Psoas muscle (tissue), 8 donors: ENCODE measurements around the gene SLC25A22. TPM values are rescaled to one million over a fixed set of nuclear protein-coding genes. Genes with fewer than 3 reads are reported as not detected.

Source experiments
- ATAC-seq, 4 donors: fragments of 200-7000 bp; cut with Tn5 transposase; one replicate each; pipeline ENCODE4 v1.9.1; 2020; ENCODE audit warnings: moderate library complexity in 3 of 4, mild to moderate bottlenecking in 2 of 4
- DNase-seq, 2 donors: peaks; one replicate each; pipeline ENCODE4 v3.0.0-alpha.2; 2020
- H3K27ac ChIP-seq: fragments of 200-600 bp; one replicate; pipeline ENCODE4 v1.8.0; 2022
- H3K27me3 ChIP-seq, 3 donors: fragments of 200-600 bp in 1 of 3; one replicate each; pipeline versions ENCODE4 v1.6.1 to v1.8.0; 2013 to 2022; ENCODE audit warnings: low read length in 2 of 3, mild to moderate bottlenecking in 2 of 3, moderate library complexity in 1 of 3; ENCODE audit not compliant: insufficient read depth in 3 of 3
- H3K36me3 ChIP-seq, 2 donors: fragments of 200-600 bp in 1 of 2; one replicate each; pipeline versions ENCODE4 v1.6.1 to v1.8.0; 2013 to 2022; ENCODE audit warnings: low read depth in 1 of 2, mild to moderate bottlenecking in 1 of 2, moderate library complexity in 1 of 2; ENCODE audit not compliant: insufficient read depth in 1 of 2
- H3K4me1 ChIP-seq: fragments of 200-600 bp; one replicate; pipeline ENCODE4 v1.8.0; 2022
- H3K4me3 ChIP-seq: fragments of 200-600 bp; one replicate; pipeline ENCODE4 v1.8.0; 2022; ENCODE audit warnings: mild to moderate bottlenecking
- H3K9me3 ChIP-seq: fragments of 200-600 bp; one replicate; pipeline ENCODE4 v1.8.0; 2022
- WGBS, 3 donors: extraction: QIAGEN DNeasy Blood & Tissue Kit; methylation state at CpG; one replicate each; pipeline versions ENCODE4 v1.1.6 to v1.1.7; 2013; 5-methylcytosine and 5-hydroxymethylcytosine counted together
- intact Hi-C, 2 donors: fragments of 100-400 bp; cut with DNase I; formaldehyde crosslinking; loops; one replicate each; pipeline versions ENCODE4 v1.11.0 to v1.14.2; 2022
- polyA plus RNA-seq, 3 donors: library from polyadenylated mRNA; stranded (reverse); fragments of 200-250 nt; gene quantifications; one replicate each; pipeline ENCODE4 v1.2.3, GENCODE V29; 2013
- total RNA-seq, 4 donors: library from RNA; stranded (reverse); fragmentation: NEBNext Ultra II Directional in 2 of 4; extraction: Animal tissue kit (Norgen Biotek cat#: 25700) in 2 of 4; gene quantifications; one replicate each; pipeline versions ENCODE4 v1.2.1 to v1.2.4, GENCODE V29; 2021 to 2023
- TF ChIP-seq, protein P1 (sequence below): fragments of 200-600 bp; IDR thresholded peaks from one replicate; pipeline ENCODE4 v1.8.0; 2022; ENCODE audit warnings: antibody characterized with exemption
- donor health status: healthy with polysubstance abuse.
- donor health status: DM: no; HTN: no; CAD: no; lungs with moderate emphysema.
- donor health status: Bipolar disorder and iron deficiency.
- donor health status: healthy.
- donor health status: DM: yes; HTN: yes; CAD: no.
- donor health status: DM: no; HTN: no; CAD: no.
- donor health status: DM: no; HTN: no; CAD: no.
- donor health status: DM: yes; HTN: yes; CAD: no.

Gene SLC25A22
- total and polyA plus RNA-seq, 7 donors, result 0.49 to 4.3 (median 1.6) TPM

DNA sequence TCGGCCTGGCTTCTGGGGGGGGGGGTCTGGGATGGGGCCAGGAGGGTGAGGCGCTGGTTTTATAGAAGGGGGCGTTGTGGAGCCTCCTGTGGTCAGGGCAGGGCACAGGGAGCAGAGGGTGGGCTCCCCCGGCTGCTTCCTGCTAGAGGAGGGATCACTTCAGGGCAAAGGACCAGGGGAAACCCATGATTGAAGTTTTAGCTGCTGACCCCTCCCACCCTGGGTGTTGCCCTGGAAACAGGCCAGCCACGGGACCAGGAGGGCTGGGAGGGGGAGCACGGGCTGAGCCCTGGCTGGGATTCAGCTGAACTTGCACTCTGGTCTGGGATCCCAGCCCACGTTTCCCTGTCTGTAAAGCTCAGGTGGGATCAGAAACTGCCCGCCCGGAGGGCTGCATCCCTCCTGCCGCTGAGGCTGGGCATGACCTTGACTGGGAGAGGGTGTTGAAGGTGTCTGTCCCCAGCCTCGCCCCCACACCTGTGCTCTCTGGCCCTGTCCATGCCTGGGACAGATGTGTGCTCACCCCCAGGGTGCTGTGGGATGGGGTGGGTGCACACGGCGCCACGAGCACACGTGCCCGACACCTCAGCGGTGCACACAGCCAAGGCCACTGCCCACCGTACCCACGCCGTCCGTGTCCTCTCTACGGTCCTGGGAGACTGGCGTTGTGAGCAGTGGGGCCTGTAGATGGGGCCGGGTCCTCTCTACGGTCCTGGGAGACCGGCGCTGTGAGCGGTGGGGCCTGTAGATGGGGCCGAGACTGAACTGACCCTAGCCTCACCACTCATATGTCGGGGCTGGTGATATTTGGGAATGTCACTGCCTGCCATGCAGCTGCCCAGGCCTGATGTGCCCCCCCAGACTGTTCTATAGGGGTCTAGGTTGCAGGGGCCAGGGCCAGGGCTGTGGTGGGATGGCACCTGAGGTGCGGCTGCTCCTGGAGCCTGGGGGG lies 46.9 kb upstream of the SLC25A22 start:
- peak in 3 of 4 donors; percentile 7 to 35 (median 10) for ATAC-seq
- DNase-seq, result peak; percentile 90 to 96
- WGBS, 3 donors, result 32 to 37% (median 33%) methylated on average over 30 to 31 of the region's 31 CpGs
- H3K4me1 ChIP-seq, result peaks cover 39% of the 10 kb centered on the region
- peak overlapping the region; percentile 94 for H3K27ac ChIP-seq
- H3K4me3 ChIP-seq, result peak overlapping the region; percentile 93
- peaks cover 0 to 12% of the 10 kb centered on the region in 2 donors for H3K36me3 ChIP-seq
- TF ChIP-seq, protein P1, sequence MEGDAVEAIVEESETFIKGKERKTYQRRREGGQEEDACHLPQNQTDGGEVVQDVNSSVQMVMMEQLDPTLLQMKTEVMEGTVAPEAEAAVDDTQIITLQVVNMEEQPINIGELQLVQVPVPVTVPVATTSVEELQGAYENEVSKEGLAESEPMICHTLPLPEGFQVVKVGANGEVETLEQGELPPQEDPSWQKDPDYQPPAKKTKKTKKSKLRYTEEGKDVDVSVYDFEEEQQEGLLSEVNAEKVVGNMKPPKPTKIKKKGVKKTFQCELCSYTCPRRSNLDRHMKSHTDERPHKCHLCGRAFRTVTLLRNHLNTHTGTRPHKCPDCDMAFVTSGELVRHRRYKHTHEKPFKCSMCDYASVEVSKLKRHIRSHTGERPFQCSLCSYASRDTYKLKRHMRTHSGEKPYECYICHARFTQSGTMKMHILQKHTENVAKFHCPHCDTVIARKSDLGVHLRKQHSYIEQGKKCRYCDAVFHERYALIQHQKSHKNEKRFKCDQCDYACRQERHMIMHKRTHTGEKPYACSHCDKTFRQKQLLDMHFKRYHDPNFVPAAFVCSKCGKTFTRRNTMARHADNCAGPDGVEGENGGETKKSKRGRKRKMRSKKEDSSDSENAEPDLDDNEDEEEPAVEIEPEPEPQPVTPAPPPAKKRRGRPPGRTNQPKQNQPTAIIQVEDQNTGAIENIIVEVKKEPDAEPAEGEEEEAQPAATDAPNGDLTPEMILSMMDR, result no peak
- H3K9me3 ChIP-seq, result no peaks in the 10 kb centered on the region
- intact Hi-C loops, result loop anchor here (5.0 kb wide), 3 partner anchors 62 to 82 kb away; partner anchors contain the start of genes AP2A2 (in 1 of the 2) and CHID1 (in 1 of the 2)
- peaks cover 0 to 11% (median 0%) of the 10 kb centered on the region in 3 donors for H3K27me3 ChIP-seq

DNA sequence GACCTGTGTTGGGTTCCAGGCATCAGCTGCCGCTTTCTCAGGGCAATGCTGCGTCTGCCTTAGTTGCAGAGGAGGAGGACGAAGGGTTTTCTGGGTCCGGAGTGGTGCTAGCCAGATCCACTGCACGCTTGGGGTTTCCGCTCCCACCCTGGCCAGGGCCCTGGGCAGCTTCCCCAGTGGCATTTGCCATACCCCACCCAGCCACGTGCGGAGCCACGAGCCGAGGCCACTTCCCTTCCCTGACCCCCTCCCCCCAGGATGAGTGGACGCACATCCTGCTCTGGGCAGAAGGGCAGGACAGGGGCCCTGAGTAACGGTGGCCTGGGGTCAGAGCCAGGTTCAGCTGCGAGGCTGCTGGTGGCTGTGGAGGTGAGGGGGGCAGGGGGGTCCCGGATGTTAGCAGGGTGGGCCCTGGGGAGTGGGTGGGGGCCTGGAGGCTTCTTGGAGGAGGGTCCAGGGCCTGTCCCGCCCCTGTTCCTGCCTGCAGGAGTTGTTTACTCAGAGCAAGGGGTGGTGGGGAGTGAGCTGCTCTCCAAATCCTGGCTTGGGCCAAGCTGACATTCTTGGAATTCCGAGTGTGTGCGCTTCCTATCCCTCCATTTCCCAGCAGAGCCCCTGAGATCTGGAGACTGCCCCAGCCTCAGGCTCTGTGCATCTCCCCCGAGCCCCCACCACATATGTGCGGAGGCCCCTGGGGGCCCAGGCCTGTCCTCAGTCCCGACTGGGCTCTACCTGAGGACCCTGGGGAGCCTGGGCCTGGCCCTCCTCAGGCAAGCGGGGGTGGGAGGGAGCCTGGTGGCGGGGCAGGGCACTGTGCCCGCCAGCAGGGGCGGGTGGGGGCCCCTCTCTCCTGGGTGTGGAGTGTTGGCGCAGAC lies 46.0 kb upstream of the SLC25A22 start:
- H3K9me3 ChIP-seq, result no peaks in the 10 kb centered on the region
- peak; percentile 24 to 50 (median 30) for ATAC-seq
- H3K27ac ChIP-seq, result peak overlapping the region; percentile 94
- H3K36me3 ChIP-seq, result peaks cover 3 to 22% of the 10 kb centered on the region in 2 donors
- H3K4me1 ChIP-seq, result peaks cover 40% of the 10 kb centered on the region
- peaks cover 0 to 11% (median 0%) of the 10 kb centered on the region in 3 donors for H3K27me3 ChIP-seq
- DNase-seq, result peak; percentile 95 to 96
- intact Hi-C loops, result no loop called here
- H3K4me3 ChIP-seq, result peak overlapping the region; percentile 93
- 19 to 28% (median 20%) methylated on average over 17 to 25 of the region's 25 CpGs for WGBS, 3 donors
- TF ChIP-seq, protein P1, result no peak

DNA sequence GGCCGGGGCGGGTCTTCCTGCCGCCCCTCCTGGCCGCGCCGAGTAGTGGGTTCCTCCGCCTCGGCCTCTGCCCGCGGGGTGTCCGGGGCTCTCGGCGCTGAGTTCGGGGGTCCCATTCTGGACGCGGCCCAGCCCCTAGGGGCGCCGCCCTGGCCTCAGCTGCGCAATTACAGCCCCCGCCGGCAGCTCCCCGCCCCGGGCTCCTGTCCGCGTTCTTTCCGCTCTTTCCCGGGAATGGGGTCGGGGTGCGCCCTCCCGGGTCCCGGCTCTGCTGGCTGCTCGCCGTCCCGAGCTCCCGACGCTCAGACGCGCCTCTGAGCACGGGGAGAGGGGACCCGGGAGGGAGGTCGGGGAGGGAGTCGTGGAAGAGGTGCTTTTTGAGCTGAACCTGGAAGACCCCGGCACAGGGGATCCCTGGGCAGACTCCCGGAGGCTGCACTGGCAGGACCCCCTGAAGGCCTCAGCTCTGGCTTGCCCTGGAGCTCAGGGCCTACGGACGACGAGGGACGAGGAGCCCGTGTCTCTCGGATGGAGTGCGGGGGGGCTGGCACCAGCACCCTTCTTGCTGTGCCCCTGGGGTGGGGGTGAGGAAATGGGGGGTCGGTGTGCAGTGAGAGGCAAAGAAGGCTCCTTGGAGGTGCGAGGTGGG lies 45.1 kb upstream of the SLC25A22 start:
- 1 to 2% (median 2%) methylated on average over 20 to 53 of the region's 53 CpGs for WGBS, 3 donors
- DNase-seq (no peak), ATAC-seq (peak in 3 of 4 donors; percentile 2 to 6 (median 3))
- intact Hi-C loops, result no loop called here
- peak overlapping the region; percentile 94 for H3K27ac ChIP-seq
- H3K36me3 ChIP-seq, result peaks cover 3 to 30% of the 10 kb centered on the region in 2 donors
- peaks cover 41% of the 10 kb centered on the region for H3K4me1 ChIP-seq
- peak overlapping the region; percentile 93 for H3K4me3 ChIP-seq
- peaks cover 0 to 4% (median 0%) of the 10 kb centered on the region in 3 donors for H3K27me3 ChIP-seq
- H3K9me3 ChIP-seq, result no peaks in the 10 kb centered on the region
- TF ChIP-seq, protein P1, result no peak

DNA sequence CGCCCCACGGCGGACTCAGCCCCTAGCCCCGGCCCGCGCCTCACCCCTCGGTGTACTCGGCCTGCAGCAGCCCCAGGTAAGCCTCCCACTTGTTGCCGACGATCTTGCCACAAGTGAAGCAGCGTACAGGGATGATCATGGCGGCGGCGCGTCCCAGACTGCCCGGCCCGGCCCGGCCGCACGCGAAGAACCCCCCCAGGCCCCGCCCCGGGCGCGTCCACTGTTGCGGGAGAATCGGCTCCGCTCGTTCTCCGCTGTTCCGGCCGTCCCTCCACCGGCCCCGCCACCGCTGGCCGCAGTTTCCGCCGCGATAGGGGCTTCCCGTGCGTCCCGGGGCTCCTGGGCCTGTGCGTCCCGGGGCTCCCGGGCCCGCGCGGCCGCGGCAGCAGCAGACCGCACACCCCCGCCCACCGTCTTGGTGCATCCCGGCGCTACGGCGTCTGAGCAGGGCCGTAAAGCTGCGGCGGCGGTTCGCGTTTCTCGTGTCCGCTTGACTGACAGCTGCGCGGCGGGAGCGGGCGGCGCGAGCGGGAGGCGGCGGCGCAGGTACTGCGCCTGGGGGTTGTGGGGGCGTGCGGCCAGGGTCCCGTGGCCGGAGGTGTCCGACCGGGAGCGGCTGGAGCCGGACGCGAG lies 44.4 kb upstream of the SLC25A22 start, which contains the start of the genes POLR2L and TSPAN4:
Gene POLR2L, minus strand, starts transcription at position 160 of the 633 bp plus-strand sequence. Its CDS starts 21 bp downstream, at position 139.
Gene TSPAN4, plus strand, starts transcription at position 483 of the 633 bp plus-strand sequence. CDS start 7,453 bp downstream, outside the sequence.
- Histone ChIP-seq H3K27ac (peak within 1 kb of the TSS; percentile 94), H3K27me3 (no peaks in the 10 kb centered on the region), H3K4me3 (peak within 1 kb of the TSS; percentile 93), H3K9me3 (no peaks in the 10 kb centered on the region), H3K36me3 (peaks cover 3 to 37% of the 10 kb centered on the region in 2 donors), H3K4me1 (peaks cover 41% of the 10 kb centered on the region)
- ATAC-seq, result peak; percentile 69 to 79 (median 74)
- 0 to 1% (median 0%) methylated on average over 53 to 87 of the region's 87 CpGs for WGBS, 3 donors
- peak; percentile 93 to 97 for DNase-seq
- intact Hi-C loops, result no loop called here
- TF ChIP-seq, protein P1, result no peak
